HG03103 (cell line): ENCODE data around the gene CHCHD6.

Experiments
- ATAC-seq: cut with Tn5 transposase; IDR thresholded peaks from one replicate; pipeline ENCODE4 v1.9.1; 2021; ENCODE audit warnings: low read depth; ENCODE audit not compliant: unreplicated experiment

Gene CHCHD6

DNA sequence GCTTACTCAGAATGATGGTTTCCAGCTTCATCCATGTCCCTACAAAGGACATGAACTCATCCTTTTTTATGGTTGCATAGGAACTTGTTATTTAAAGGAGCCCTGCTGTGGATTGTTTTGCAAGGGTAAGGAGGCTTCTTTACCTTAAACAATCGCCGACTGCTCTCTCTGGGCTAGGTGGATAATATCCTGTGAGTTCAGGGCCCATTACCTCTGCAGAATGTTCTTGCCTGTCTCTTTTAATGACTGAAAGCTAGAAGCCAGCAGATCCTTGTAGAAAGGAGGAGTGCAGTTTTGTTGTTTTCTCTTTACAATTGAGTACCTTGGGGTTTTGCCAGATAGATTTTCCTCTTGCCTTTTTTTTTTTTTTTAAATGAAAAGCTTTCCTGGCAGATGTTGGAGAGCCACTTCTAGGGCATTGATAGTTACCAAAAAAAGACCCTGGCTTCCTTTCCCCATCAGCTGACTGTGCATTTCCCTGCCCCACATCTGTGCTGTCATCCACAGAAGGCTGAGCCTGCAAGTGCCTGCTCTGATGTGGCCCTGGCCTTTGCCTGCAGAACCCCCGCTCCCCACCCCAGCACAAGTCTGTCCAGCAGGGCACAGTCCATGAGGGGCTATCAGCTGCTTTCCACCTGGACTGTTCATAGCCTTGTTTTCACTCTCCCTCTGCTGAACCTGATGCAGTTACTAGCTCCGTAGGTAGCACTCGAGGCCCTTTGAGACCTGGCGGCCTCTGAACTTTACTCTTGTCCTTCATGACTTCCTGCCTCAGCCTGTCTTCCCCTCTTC lies 113.1 kb downstream of the CHCHD6 start:
- ATAC-seq: no peak

DNA sequence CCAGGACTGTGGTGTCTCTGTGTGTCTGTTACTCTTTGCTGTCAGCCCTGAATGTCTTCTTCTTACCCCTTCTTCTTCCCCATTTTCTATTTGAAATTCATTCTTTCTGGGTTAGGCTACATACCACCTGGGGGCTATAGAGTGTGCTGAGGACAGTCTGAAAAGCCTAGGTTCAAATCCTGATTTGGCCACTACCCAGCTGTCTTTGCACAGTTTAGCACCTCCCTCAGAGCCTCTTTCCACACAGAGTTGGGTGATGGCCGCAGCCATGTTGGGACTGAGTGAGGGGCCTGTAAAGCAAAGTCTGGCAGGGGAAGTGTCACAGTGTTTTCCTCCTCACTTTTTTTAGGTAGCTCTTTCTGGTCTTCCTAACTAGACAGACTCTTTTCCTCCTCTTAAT lies 113.7 kb downstream of the CHCHD6 start:
- no peak for ATAC-seq

DNA sequence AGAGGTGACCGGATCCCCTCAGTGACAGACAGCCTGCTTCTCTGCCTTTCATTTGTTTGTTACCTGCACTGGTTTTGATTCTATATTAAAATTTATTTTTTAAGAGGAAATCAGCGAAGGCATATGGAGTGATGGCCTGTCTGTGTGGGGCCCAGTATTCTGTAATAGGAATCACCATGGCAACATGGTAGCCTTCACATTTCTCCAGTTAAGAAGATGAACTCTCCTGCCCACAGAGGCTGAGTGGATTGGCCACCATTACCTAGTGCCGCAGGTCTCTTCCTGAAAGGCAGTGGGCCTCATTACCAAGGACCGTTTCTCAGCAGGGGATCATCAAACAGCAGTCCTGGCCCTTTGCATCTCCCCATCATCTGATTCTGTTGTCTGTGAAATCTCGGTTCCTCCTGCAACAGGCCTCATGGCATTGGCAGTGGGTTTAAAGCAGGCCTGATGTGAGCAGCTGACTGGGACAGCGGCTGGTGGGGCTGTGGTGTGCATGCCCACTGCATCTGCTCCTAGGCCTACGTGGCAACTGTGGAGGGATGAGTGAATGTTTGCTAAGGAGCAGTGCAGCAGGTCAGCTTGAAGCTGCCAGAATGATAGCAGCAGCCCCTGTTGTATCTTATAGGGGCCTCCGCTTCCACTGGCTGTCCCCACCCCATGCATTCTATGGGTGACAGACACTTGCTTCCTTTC lies 114.5 kb downstream of the CHCHD6 start:
- no peak for ATAC-seq

DNA sequence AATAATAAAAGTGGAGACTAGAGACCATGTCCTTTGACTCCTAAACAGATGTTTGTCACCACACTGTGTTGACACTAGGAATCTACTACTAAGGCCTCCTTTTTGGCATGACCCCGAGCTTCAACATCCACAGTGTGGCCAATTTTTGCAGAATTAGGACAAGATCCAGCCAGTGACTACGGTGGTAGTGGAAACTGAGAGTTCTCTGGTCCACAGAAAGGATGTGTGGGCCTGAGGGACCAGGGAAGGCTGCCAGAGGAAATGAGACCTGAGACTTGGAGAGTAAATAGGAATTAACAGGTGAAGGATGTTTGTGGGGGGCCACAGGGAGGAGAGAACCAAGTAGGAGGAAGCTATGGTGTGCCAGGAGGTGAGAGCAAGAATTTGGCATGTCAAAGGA lies 122.7 kb downstream of the CHCHD6 start:
- ATAC-seq: no peak

DNA sequence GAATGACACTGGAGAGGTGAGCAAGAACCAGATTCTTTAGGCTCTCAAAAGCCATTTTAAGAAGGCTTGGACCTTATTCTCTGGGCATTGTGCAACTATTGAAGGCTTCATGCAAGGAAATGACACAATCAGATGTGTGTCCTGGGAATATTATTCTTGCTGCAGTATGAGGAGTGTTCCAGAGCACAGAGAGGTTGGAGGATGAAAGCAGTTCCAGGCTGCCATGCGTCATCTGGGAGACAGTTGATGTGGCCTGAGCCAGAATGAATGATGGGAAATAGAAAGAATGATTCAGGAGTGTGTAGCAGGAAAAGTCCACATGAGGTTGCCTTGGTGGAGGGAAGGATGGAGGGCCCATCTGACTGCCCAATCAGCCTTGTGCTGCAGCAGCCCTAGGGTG lies 123.1 kb downstream of the CHCHD6 start:
- ATAC-seq: no peak

DNA sequence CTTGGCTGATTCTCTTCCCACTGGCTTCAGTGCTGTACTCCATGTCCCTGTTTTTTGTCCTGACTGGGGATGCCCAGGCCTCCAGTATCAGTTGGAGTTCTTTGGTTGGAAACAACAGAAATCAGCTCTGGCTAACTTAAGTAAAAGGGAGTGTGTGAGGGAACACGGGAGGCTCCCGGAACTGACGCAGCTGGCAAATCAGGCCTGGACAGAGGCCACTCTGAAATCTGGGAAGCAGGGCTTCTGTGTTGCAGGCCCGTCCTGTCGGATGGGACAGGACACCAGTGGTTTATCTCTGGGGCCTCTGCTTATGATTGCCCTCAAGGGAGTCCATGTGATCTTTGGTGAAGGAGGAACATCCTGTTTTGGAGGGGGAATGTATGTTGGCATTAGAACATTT lies 124.3 kb downstream of the CHCHD6 start:
- no peak for ATAC-seq

DNA sequence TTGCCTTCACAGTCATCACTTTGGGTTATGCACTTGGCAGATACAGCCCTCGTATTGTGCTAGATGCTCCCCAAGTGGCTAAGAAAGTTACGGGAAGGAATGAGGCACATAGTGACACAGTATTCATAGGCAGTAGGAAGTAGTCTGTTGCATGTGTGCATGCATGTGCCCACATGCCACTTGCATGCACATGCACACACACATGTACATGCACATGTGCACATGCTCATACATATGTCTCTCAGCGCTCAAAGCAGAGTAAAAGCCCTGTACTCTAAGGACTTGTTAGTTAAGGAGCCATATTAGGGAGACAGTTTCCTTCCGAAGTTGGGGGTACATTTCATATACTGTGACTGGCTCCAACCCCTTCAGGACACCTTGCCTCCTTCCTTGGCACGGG lies 128.9 kb downstream of the CHCHD6 start:
- ATAC-seq: no peak

DNA sequence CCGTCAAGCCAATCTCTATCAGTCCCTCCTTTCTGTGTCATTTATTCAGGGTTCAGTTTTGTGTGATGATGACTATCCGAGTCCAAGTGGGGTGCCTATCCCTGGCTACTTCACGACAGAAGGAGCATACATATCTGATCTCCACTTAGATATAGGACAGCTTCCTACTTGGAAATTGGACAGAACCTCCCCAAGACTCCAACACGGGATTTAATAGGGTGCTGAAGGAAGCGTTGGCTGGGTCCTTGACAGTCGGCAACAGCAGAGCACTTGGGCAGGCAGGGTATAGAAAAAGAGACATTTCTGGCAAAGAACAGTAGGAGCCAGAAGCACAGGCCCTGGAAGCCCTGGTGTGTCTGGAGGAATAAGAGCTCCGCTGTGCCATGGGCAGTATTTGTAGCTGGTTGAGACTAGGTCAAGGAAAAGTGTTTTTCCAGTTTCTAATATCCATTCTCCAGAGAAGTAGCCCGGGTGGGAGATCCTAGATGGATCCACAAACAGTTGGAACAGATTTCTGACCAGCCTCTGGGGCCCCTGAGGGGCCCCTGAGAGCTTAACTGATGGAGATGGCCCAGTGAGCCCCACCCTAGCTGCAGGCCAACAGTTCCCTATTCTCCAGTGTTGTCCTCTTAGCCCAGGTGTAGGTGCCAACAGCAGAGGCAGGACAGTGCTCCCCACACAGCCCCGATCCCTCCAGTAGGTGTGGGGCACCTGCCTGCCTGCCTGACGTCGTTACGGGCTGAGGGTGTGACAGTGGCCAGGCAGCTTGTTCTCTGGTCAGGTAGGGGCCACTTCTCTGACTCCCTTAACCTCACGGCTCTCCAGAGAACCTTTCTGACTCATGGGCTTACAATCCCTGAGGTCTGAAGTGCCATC lies 130.8 kb downstream of the CHCHD6 start:
- ATAC-seq: no peak

DNA sequence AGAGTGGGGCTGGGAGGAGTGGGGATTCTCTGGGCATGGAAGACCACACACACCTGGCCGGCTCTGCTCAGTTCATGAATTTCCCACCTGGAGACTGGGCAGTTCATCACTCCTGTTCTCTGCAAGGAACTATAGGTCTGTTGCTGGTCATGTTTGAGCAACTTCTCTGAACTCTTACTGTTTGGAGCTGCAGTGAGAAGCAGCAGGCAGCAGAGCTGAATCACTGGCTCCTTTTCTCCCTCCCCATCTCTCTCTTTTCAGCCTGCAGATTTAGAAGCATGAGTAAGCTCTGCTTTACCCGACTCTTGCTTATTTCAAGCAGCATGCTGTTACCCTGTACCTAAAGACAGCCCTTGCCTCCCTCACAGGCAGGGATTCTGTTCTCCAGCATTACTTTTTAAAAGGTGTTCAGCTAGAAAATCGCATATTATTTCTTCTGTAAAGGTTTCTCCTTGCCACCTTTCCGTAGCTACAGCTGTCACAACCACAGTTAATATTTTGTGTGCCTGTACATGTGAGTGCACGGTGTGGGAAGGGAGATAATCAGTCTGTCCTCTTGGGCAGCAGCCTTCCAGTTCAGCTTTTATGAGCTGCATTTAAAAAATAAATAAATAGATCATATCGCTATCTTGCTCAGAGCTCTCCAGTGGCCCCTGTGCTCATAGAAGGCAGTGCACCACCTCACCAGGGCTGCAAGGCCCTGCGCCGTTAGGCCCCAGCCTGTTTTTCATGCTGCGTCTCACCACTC lies 131.6 kb downstream of the CHCHD6 start:
- no peak for ATAC-seq

DNA sequence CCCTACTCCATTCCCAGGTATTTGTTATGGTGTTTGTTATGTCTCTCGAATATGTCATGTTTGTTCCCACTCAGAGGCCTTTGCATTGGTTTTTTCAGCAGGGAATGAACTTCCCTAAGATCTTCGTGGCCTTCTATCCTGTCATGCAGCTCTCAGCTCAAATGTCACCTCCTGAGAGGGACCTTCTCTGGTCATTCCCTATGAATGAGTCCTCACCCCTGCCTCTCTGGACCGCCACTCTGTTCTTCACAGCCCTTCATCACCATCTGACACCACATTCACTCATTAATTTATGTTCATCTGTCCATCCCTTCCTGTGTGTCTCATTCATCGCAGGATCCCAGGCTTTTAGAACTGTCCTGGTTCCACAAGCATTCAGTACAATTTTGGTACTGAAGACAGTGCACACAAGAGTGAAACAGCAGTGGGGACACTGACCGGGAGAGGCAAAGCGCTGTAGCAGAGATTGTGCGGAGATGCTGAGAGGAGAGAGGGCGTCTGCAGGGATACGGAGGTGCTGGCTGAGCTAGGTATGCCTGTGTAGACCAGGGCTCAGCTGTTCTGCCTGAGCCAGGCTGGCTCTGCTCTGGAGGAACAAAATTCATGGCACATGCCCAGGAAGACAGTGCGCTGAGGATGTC lies 132.3 kb downstream of the CHCHD6 start:
- no peak for ATAC-seq

DNA sequence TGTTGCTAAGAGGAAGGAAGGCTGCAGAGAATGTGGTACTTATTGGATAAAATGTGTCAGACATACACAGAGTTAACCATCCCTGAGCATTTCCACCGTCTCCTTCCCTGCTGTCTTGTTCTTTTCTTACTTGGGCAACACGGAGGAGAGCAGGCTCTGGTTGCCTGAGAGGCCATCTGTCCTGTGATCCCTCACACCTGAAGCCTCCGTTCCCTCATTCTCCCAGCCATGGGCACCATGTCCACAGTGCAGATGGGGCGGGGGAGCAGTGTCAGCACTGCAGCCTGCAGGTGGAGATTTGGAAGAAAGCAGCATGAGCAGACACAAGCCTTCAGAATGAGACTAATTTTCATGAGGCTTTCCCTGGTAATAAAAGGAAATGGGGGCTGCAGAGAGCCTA lies 133.7 kb downstream of the CHCHD6 start:
- no peak for ATAC-seq

DNA sequence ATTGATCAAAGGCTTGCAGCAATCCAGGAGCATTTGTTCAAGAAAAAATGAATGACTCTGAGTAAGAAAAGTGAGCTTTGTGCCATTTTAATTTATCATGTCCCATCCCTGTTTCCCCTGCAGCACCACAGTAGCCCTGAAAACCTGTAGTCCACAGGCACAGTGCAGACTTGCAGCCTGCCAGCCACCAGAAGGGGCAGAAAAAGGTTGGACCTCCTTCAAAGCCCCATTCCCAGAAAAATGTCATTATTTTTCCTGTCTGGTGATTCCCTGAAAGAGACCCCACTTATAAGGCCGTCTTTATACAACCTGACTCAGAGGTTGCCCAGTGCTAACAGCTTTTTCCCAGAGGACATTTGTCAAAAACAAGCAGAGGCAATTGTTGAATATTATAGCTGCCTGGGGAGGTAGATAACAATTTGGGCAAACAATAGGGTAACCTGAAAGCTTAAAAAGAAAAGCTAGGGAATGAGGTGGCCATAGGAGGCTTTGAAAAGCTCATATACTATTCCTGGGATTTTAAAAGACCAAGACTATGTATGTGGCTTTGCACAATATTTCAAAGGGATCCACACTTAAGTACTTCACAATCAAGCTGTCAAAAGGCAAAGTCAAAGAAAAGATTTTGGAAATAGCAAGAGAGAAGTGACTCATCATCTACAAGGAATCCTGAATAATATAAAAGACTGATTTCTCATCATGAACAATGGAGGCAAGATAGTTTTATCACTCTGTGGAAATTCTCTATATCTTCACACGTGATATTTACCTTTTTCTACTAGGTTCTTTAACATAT lies 142.1 kb downstream of the CHCHD6 start:
- ATAC-seq: no peak

DNA sequence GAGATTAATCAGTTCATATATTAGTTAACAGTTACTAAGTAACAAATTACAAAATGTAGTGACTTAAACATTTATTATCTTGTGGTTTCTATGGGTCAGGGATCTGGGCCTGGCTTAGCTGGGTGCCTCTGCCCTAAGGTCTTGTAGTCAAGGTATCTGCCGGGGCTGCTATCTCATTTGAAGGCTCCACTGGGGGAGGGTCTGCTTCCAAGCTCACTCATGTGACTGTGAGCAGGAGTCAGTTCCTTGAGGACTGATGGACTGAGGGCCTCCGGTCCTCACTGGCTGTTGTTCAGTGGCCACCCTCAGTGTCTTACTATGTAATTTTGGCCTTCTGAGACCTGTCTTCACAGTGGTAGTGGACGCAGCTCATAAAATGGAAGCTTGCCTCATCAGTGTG lies 143.0 kb downstream of the CHCHD6 start:
- no peak for ATAC-seq

DNA sequence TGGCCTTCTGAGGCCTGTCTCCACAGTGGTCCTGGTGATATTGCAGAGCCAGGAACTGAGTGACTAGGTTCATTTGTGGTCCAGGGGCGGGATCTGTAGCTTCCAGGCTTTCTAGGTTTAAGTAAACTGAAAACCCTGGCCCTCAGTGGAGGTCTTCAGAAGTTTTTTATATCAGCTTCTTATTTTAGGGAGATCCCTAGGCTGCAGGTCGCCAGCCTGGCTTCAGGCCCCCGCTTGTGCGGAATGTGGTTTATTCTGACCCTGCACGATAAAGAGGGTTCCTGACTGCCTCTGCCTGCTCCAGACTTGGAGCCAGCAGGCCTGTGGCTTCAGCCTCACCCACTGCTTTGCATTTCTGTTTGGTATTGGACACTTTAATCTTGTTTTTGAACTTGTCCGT lies 145.0 kb downstream of the CHCHD6 start:
- no peak for ATAC-seq

DNA sequence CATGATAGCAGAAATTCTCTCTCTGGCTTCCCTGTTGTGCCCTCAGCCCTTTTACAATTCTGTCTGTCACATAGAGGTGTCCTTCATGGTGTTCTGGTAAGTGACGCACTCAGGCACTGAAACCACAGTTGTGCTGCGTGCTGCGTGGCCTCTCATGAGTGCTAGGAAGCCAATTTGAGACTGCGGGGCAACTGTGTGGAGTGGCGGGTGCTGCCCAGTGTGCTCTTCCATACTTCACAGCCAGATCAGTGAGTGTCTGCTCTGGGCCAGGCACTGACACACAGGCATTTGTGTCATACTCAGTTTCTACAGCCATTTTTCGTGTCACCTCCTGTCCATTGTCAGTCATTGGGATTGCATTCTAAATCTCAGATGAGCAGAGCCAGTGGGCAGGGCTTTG lies 145.7 kb downstream of the CHCHD6 start:
- ATAC-seq: no peak

DNA sequence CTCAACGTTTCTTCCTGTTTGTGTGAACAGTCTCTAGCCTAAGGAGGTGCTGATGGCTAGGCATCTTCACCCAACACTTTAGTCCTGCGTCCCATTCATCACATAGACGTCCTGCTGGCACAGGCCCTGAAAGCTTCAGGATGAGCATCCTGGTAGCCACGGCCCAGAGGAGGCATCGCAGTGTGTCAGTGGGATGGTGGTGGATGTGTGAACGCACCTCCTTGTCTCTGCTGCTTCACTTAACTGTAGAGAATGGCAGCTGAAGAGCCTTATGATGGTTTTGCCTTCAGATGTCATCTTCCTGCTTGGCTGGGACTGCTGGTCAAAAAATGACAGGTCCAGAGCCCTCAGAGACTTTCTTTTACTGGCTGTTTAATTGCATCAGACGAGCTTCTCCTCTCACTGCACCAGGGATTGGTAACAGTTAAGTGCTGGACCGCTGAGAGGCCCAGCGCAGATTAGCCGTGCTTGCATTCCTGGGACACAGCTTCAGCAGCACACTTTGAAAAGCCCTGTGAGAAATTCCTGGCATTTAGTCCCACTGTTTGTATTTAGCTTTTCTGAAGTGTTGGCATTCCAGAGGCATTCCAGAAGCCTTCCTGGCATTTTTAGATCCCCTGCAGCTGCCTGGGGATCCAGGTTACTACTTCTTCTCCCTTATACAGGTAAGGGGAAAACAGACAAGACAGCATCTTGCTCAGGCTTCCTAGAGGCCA lies 146.5 kb downstream of the CHCHD6 start:
- no peak for ATAC-seq

DNA sequence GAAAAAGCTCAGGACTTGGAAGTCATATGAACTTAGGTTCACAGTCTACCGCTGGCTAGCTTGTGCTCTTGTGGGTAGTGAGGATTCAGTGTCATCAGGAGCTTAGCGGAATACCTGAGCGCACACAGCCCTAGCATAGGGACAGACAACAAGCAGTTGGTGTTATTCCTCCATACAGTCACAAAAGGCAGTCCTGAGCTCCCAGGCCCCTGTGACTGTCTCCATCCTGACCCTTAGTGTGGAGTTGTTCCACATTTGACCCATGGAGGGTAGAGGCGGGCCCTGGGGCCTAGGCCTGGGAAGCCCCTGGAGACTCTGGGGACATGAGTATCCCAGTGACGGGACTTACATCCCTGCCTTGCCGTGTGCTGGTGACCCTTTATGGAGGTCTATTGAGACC lies 147.3 kb downstream of the CHCHD6 start:
- ATAC-seq: no peak

DNA sequence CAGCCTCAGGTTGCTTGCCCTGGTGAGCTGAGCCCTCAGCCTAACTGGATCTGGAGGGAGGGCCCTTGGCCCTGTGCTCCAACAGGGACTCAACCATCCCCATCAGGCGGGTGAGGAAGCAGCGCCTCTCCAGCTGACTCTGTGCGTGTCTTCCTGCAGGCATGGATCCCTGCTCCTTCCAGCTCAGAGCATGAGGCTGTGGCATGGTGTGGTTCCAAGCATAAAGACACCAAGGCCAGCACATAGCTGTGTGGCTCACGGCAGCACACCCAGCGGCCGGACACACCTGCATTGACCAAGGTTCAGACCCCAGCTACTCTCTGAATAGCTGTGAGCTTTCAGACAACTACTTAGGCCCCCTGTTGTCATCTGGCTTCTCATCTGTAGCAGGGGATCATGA lies 147.9 kb downstream of the CHCHD6 start:
- ATAC-seq: no peak

DNA sequence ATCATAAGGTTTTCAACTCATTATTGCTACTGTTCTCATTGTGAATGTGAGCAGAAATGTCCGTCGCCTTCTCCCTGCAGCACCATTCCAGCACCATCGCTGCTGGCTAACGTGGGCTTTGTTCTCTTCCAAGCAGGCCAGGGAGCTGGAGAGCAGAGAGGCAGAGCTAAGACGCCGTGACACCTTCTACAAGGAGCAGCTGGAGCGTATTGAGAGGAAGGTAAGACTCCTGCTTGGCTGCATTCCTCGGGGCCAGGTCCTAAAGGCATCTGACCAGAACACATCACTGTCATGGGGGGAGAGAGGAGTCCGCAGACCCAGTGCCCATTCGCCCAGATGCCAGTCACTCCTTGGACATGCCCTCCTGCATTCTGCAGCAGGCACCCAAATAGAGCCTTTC lies 148.5 kb downstream of the CHCHD6 start:
- no peak for ATAC-seq
